GM12878 (cell line): Measurements from ENCODE around the gene ECM1. TPM values are rescaled to one million over a fixed set of nuclear protein-coding genes. Genes with fewer than 3 reads are reported as not detected.

Source experiments
- ATAC-seq: fragments of 200-7000 bp; cut with Tn5 transposase; 3 replicates; pipeline ENCODE4 v1.9.1; 2020; ENCODE audit warnings: mild to moderate bottlenecking, moderate library complexity
- BruUV-seq: library from RNA; stranded (reverse); fragments of 400-500 nt; replicated peaks from 2 replicates; lab custom pipeline; 2021; lab: Mats Ljungman, UMichigan
- CTCF ChIA-PET: fragments of 300-600 bp; sonication (Branson Sonifier 250); formaldehyde crosslinking; extraction: SDS; loops from one replicate; lab custom pipeline; 2021; ENCODE audit warnings: inconsistent platforms; lab: Yijun Ruan, JAX
- POLR2A ChIA-PET: fragments of 350-600 bp; formaldehyde crosslinking; extraction: SDS; loops from one replicate; lab custom pipeline; 2021; ENCODE audit warnings: inconsistent platforms; lab: Charles Lee
- RAD21 ChIA-PET: fragments of 300-600 bp; sonication (Branson Sonifier 250); formaldehyde crosslinking; loops from one replicate; lab custom pipeline; 2023; ENCODE audit warnings: antibody characterized with exemption; ENCODE audit not compliant: unreplicated experiment; lab: Charles Lee
- SMC1A ChIA-PET: fragments of 300-600 bp; sonication (Branson Sonifier 250); formaldehyde crosslinking; loops from one replicate; lab custom pipeline; 2023; ENCODE audit not compliant: unreplicated experiment, uncharacterized antibody; lab: Charles Lee
- DNase-seq: peaks from one replicate; pipeline ENCODE4 v3.0.0-alpha.2; 2011; ENCODE audit warnings: low read depth, low spot score
- FAIRE-seq: peaks from 3 replicates; lab custom pipeline; 2011; peaks lifted over from hg19 to GRCh38; lab: Jason Lieb, UNC
- H2AFZ ChIP-seq: 2 replicates; pipeline ENCODE4 v1.6.0; 2011; ENCODE audit warnings: low read depth, low read length, control low read depth; ENCODE audit not compliant: control insufficient read depth
- H3K27ac ChIP-seq: 2 replicates; pipeline ENCODE4 v1.5.1; 2011; ENCODE audit warnings: control low read depth; ENCODE audit not compliant: control insufficient read depth, insufficient read depth
- H3K27me3 ChIP-seq, 2 experiments: replicated peaks in 1 of 2; 2 replicates each; pipeline versions ENCODE4 v1.6.0 to v1.6.1; 2011; ENCODE audit warnings: low read length in 1 of 2; ENCODE audit not compliant: control insufficient read depth in 2 of 2, insufficient read depth in 2 of 2
- H3K36me3 ChIP-seq, 2 experiments: 2 replicates each; pipeline ENCODE4 v1.5.1; 2011; ENCODE audit warnings: low read length in 1 of 2; ENCODE audit not compliant: control insufficient read depth in 2 of 2, insufficient read depth in 2 of 2
- H3K4me1 ChIP-seq: 2 replicates; pipeline ENCODE4 v1.6.1; 2011; ENCODE audit warnings: mild to moderate bottlenecking, low read length, moderate library complexity, mixed read lengths; ENCODE audit not compliant: control insufficient read depth, insufficient read depth
- H3K4me2 ChIP-seq: 2 replicates; pipeline ENCODE4 v1.6.0; 2011; ENCODE audit warnings: control low read depth; ENCODE audit not compliant: control insufficient read depth, insufficient read depth
- H3K4me3 ChIP-seq: fragments of 200-600 bp; sonication (generic); 2 replicates; pipeline ENCODE4 v1.5.1; 2016
- H3K79me2 ChIP-seq: 2 replicates; pipeline ENCODE4 v1.6.0; 2011; ENCODE audit warnings: low read length; ENCODE audit not compliant: control insufficient read depth, insufficient read depth
- H3K9ac ChIP-seq: 2 replicates; pipeline ENCODE4 v1.8.0; 2011; ENCODE audit warnings: low read length, control low read depth, mixed read lengths; ENCODE audit not compliant: control insufficient read depth, insufficient read depth
- H3K9me3 ChIP-seq: replicated peaks from 3 replicates; pipeline ENCODE4 v1.5.1; 2011; ENCODE audit warnings: mild to moderate bottlenecking, low read length; ENCODE audit not compliant: control insufficient read depth, insufficient read depth
- H4K20me1 ChIP-seq: 2 replicates; pipeline ENCODE4 v1.6.0; 2011; ENCODE audit not compliant: control insufficient read depth, insufficient read depth
- BHLHE40 ChIP-seq, 2 experiments: fragments of 450-650 bp in 1 of 2; IDR thresholded peaks; 2 replicates each; pipeline ENCODE4 v1.6.1; 2011 to 2017; ENCODE audit warnings: low read depth in 2 of 2, borderline replicate concordance in 1 of 2, improper control_type of control experiment in 1 of 2, low read length in 1 of 2, mild to moderate bottlenecking in 1 of 2
- E2F8 ChIP-seq: fragments of 450-650 bp; IDR thresholded peaks from 2 replicates; pipeline ENCODE4 v1.6.1; 2018; ENCODE audit warnings: mild to moderate bottlenecking, low read depth, moderate library complexity; ENCODE audit not compliant: partially characterized antibody
- FOXM1 ChIP-seq: IDR thresholded peaks from 2 replicates; pipeline ENCODE4 v1.6.1; 2012; ENCODE audit warnings: low read depth, mild to moderate bottlenecking, inconsistent platforms, low read length, moderate library complexity
- PAX8 ChIP-seq: fragments of 450-650 bp; IDR thresholded peaks from 2 replicates; pipeline ENCODE4 v1.6.1; 2017; ENCODE audit warnings: mild to moderate bottlenecking, moderate library complexity
- PKNOX1 ChIP-seq: fragments of 450-650 bp; IDR thresholded peaks from 2 replicates; pipeline ENCODE4 v1.6.1; 2016; ENCODE audit warnings: mild to moderate bottlenecking
- POLR2A ChIP-seq: IDR thresholded peaks from 2 replicates; pipeline ENCODE4 v1.6.1; 2011; ENCODE audit warnings: low read depth, mild to moderate bottlenecking, low read length
- RBBP5 ChIP-seq: fragments of 200-600 bp; sonication (generic); conservative IDR thresholded peaks from 2 replicates; pipeline ENCODE4 v1.6.1; 2016
- SPI1 ChIP-seq: IDR thresholded peaks from 2 replicates; pipeline ENCODE4 v1.6.1; 2011; ENCODE audit warnings: low read depth, mild to moderate bottlenecking, low read length, moderate library complexity, borderline replicate concordance; ENCODE audit not compliant: insufficient read depth
- TCF12 ChIP-seq: IDR thresholded peaks from 2 replicates; pipeline ENCODE4 v1.6.1; 2011; ENCODE audit warnings: low read depth, mild to moderate bottlenecking, low read length
- ZNF207 ChIP-seq: fragments of 450-650 bp; IDR thresholded peaks from 2 replicates; pipeline ENCODE4 v1.6.1; 2014; ENCODE audit warnings: antibody characterized with exemption, mild to moderate bottlenecking, borderline replicate concordance
- ZNF384 ChIP-seq: IDR thresholded peaks from 2 replicates; pipeline ENCODE4 v1.6.1; 2012; ENCODE audit warnings: low read depth, mild to moderate bottlenecking, low read length, improper control_type of control experiment, borderline replicate concordance
- ZNF622 ChIP-seq: fragments of 450-650 bp; IDR thresholded peaks from 2 replicates; pipeline ENCODE4 v1.6.1; 2017; ENCODE audit warnings: mild to moderate bottlenecking, inconsistent platforms
- WGBS: methylation state at CpG from one replicate; pipeline ENCODE4 v1.1.6; 2016; ENCODE audit warnings: low lambda C conversion rate; ENCODE audit not compliant: insufficient replicate concordance, insufficient coverage; ENCODE audit errors: missing lambda C conversion rate; 5-methylcytosine and 5-hydroxymethylcytosine counted together
- in situ Hi-C: fragments of 300-500 bp; cut with MboI; formaldehyde crosslinking; loops from 9 replicates; pipeline ENCODE4 v1.14.3; 2018; ENCODE audit warnings: mixed read lengths
- intact Hi-C: fragments of 100-400 bp; cut with micrococcal nuclease; formaldehyde crosslinking; loops from one replicate; pipeline ENCODE4 v1.14.2; 2022; ENCODE audit not compliant: unreplicated experiment
- polyA plus RNA-seq, 11 experiments: library from polyadenylated mRNA; depleted of rRNA in 4 of 11; unstranded in 6 of 11; stranded (reverse) in 5 of 11; fragments of >200 nt; fragmentation: Nextera tagmentation in 4 of 11; fragmentation: Illumina TruSeq in 1 of 11; extraction: Ambion mirVana in 4 of 11; extraction: Trizol in 1 of 11; gene quantifications; 1 replicate in 1 of 11; 2 replicates in 10 of 11; pipeline versions ENCODE4 v1.2.1 to v1.2.3, GENCODE V29; 2011 to 2016; ENCODE audit warnings: inconsistent platforms in 2 of 11, missing spikeins in 2 of 11, low read depth in 1 of 11
- total RNA-seq, 4 experiments: library from RNA; depleted of rRNA in 3 of 4; stranded (reverse); fragments of >200 nt in 3 of 4; fragmentation: Illumina TruSeq in 1 of 4; extraction: Trizol in 1 of 4; gene quantifications; 2 replicates each; pipeline versions ENCODE4 v1.2.1 to v1.2.3, GENCODE V29; 2013 to 2021
- TF ChIP-seq, protein P1 (sequence below): IDR thresholded peaks from 2 replicates; pipeline ENCODE4 v1.6.1; 2011; ENCODE audit warnings: mild to moderate bottlenecking, low read depth, low read length, moderate library complexity; ENCODE audit not compliant: insufficient replicate concordance
- TF ChIP-seq, protein P2 (sequence below): fragments of 450-650 bp; IDR thresholded peaks from 2 replicates; pipeline ENCODE4 v1.6.1; 2017; ENCODE audit warnings: antibody characterized with exemption, mild to moderate bottlenecking, moderate library complexity
- TF ChIP-seq, protein P3 (sequence below): IDR thresholded peaks from 2 replicates; pipeline ENCODE4 v1.6.1; 2011; ENCODE audit warnings: borderline replicate concordance, low read depth, mild to moderate bottlenecking, moderate library complexity, mixed read lengths, low read length; ENCODE audit not compliant: insufficient read depth; ENCODE audit errors: extremely low read length

The ECM1 gene
- total and polyA plus RNA-seq, 10 of the 15 experiments (the other 5 are each of a cell fraction or from before 2014, with no cell fraction given), result 0.06 to 1.3 (median 0.60) TPM

- TF ChIP-seq BHLHE40 (IDR thresholded peaks at IDR 0.05; ENCODE audit: borderline replicate concordance in 1 of 2, low read depth in 2 of 2, low read length in 1 of 2), result no peak
- TF ChIP-seq TCF12, result no peak
- TF ChIP-seq RBBP5, result no peak
- TF ChIP-seq, protein P1, sequence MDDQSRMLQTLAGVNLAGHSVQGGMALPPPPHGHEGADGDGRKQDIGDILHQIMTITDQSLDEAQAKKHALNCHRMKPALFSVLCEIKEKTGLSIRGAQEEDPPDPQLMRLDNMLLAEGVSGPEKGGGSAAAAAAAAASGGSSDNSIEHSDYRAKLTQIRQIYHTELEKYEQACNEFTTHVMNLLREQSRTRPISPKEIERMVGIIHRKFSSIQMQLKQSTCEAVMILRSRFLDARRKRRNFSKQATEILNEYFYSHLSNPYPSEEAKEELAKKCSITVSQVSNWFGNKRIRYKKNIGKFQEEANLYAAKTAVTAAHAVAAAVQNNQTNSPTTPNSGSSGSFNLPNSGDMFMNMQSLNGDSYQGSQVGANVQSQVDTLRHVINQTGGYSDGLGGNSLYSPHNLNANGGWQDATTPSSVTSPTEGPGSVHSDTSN, result no peak
- TF ChIP-seq PAX8, result no peak
- TF ChIP-seq, protein P2, sequence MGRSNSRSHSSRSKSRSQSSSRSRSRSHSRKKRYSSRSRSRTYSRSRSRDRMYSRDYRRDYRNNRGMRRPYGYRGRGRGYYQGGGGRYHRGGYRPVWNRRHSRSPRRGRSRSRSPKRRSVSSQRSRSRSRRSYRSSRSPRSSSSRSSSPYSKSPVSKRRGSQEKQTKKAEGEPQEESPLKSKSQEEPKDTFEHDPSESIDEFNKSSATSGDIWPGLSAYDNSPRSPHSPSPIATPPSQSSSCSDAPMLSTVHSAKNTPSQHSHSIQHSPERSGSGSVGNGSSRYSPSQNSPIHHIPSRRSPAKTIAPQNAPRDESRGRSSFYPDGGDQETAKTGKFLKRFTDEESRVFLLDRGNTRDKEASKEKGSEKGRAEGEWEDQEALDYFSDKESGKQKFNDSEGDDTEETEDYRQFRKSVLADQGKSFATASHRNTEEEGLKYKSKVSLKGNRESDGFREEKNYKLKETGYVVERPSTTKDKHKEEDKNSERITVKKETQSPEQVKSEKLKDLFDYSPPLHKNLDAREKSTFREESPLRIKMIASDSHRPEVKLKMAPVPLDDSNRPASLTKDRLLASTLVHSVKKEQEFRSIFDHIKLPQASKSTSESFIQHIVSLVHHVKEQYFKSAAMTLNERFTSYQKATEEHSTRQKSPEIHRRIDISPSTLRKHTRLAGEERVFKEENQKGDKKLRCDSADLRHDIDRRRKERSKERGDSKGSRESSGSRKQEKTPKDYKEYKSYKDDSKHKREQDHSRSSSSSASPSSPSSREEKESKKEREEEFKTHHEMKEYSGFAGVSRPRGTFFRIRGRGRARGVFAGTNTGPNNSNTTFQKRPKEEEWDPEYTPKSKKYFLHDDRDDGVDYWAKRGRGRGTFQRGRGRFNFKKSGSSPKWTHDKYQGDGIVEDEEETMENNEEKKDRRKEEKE, result no peak
- no peak for TF ChIP-seq ZNF622
These were observed 33.0 kb upstream of the ECM1 start (continued) for GRCh38 chr1:150474869-150475268.

- DNase-seq, result no peak
- H3K27me3 ChIP-seq, result no peaks in the 10 kb centered on the region
- H3K4me1 ChIP-seq, result no peaks in the 10 kb centered on the region
- no TSS peak for BruUV-seq
- ATAC-seq, result no peak
- H3K79me2 ChIP-seq, result no peaks in the 10 kb centered on the region
- 83% methylated on average over 3 of the region's 3 CpGs for WGBS
- intact Hi-C loops (no loop called here), in situ Hi-C loops (no loop called here)
- no peak overlapping the region for H3K4me2 ChIP-seq
- no peaks in the 10 kb centered on the region for H4K20me1 ChIP-seq
- ChIA-PET POLR2A (no interaction called here), SMC1A (interaction anchor here (0.6 kb wide), 1 partner anchor 40 kb away, joined by 3 read pairs; no protein-coding TSS in a partner anchor), CTCF (no interaction called here), RAD21 (no interaction called here)
- H3K36me3 ChIP-seq, result peaks cover 4 to 8% of the 10 kb centered on the region in 2 experiments; a peak in 3 of 4 replicates
- H3K27ac ChIP-seq, result no peak overlapping the region
- H3K4me3 ChIP-seq, result no peak overlapping the region
- no peak overlapping the region for H2AFZ ChIP-seq
- no peak for FAIRE-seq
- no peaks in the 10 kb centered on the region for H3K9me3 ChIP-seq
- H3K9ac ChIP-seq, result no peak overlapping the region
- no peak for TF ChIP-seq PKNOX1
- TF ChIP-seq ZNF384, result no peak
- no peak for TF ChIP-seq ZNF207
- no peak for TF ChIP-seq SPI1
- TF ChIP-seq, protein P3, sequence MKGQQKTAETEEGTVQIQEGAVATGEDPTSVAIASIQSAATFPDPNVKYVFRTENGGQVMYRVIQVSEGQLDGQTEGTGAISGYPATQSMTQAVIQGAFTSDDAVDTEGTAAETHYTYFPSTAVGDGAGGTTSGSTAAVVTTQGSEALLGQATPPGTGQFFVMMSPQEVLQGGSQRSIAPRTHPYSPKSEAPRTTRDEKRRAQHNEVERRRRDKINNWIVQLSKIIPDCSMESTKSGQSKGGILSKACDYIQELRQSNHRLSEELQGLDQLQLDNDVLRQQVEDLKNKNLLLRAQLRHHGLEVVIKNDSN, result no peak
- TF ChIP-seq E2F8, result no peak
- TF ChIP-seq FOXM1, result no peak
- no peak for TF ChIP-seq POLR2A
These were observed 31.2 kb upstream of the ECM1 start for GRCh38 chr1:150476754-150477153.
